ENCODE measurements around the gene ADAMTSL2. TPM values are rescaled to one million over a fixed set of nuclear protein-coding genes. Genes with fewer than 3 reads are reported as not detected.

Gene ADAMTSL2
- total RNA-seq, 4 donors from 2014 or later: 2.8 to 6.6 (median 3.2) TPM

- H3K27me3 ChIP-seq: peaks cover 0 to 56% (median 0%) of the 10 kb centered on the region in 4 donors
Observed at GRCh38 chr9:133598978-133599377, 64.5 kb downstream of the ADAMTSL2 start.

GRCh38 chr9:133599470-133600173 is 65.1 kb downstream of the ADAMTSL2 start:
- 93% methylated on average over 6 of the region's 6 CpGs for WGBS
- H3K9me3 ChIP-seq: peaks cover 0 to 31% (median 25%) of the 10 kb centered on the region in 4 donors
- TF ChIP-seq EP300 (IDR thresholded peaks at IDR 0.05): no peak
- TF ChIP-seq, protein P1, sequence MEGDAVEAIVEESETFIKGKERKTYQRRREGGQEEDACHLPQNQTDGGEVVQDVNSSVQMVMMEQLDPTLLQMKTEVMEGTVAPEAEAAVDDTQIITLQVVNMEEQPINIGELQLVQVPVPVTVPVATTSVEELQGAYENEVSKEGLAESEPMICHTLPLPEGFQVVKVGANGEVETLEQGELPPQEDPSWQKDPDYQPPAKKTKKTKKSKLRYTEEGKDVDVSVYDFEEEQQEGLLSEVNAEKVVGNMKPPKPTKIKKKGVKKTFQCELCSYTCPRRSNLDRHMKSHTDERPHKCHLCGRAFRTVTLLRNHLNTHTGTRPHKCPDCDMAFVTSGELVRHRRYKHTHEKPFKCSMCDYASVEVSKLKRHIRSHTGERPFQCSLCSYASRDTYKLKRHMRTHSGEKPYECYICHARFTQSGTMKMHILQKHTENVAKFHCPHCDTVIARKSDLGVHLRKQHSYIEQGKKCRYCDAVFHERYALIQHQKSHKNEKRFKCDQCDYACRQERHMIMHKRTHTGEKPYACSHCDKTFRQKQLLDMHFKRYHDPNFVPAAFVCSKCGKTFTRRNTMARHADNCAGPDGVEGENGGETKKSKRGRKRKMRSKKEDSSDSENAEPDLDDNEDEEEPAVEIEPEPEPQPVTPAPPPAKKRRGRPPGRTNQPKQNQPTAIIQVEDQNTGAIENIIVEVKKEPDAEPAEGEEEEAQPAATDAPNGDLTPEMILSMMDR (IDR thresholded peaks at IDR 0.05): no peak
- no peak for TF ChIP-seq POLR2A (IDR thresholded peaks at IDR 0.05; ENCODE audit: low read depth)
- no peak for TF ChIP-seq POLR2AphosphoS5 (IDR thresholded peaks at IDR 0.05)
- H3K27ac ChIP-seq (replicated peaks in 1 of 4): no peak overlapping the region
- no peak for DNase-seq (ENCODE audit: extremely low spot score)
- no peaks in the 10 kb centered on the region for H3K4me1 ChIP-seq
- H3K27me3 ChIP-seq: peaks cover 0 to 56% (median 0%) of the 10 kb centered on the region in 4 donors
- H3K4me3 ChIP-seq: no peak overlapping the region
- intact Hi-C loops (cut with DNase I): no loop called here
- H3K36me3 ChIP-seq: no peaks in the 10 kb centered on the region

More at GRCh38 chr9:133598978-133599377, 64.5 kb downstream of the ADAMTSL2 start:
- no peak overlapping the region for H3K4me3 ChIP-seq
- 76% methylated on average over 7 of the region's 7 CpGs for WGBS
- intact Hi-C loops (cut with DNase I): no loop called here
- no peak for TF ChIP-seq EP300 (IDR thresholded peaks at IDR 0.05)
- no peak overlapping the region for H3K27ac ChIP-seq (replicated peaks in 1 of 4)
- H3K9me3 ChIP-seq: peaks cover 0 to 31% (median 25%) of the 10 kb centered on the region in 4 donors
- no peaks in the 10 kb centered on the region for H3K36me3 ChIP-seq
- no peak for DNase-seq (ENCODE audit: extremely low spot score)
- no peaks in the 10 kb centered on the region for H3K4me1 ChIP-seq

GRCh38 chr9:133600739-133601138 is 66.2 kb downstream of the ADAMTSL2 start:
- intact Hi-C loops (cut with DNase I): no loop called here
- H3K27me3 ChIP-seq: peaks cover 0 to 56% (median under 1%) of the 10 kb centered on the region in 4 donors
- no peak for DNase-seq (ENCODE audit: extremely low spot score)
- no peaks in the 10 kb centered on the region for H3K4me1 ChIP-seq
- WGBS: 58% methylated on average over 7 of the region's 7 CpGs
- H3K9me3 ChIP-seq: peaks cover 0 to 31% (median 25%) of the 10 kb centered on the region in 4 donors
- H3K36me3 ChIP-seq: no peaks in the 10 kb centered on the region
- H3K27ac ChIP-seq (replicated peaks in 1 of 4): no peak overlapping the region
- no peak overlapping the region for H3K4me3 ChIP-seq
- TF ChIP-seq, protein P1 (IDR thresholded peaks at IDR 0.05): no peak
- TF ChIP-seq EP300 (IDR thresholded peaks at IDR 0.05) (no peak), POLR2AphosphoS5 (IDR thresholded peaks at IDR 0.05) (no peak), POLR2A (IDR thresholded peaks at IDR 0.05; ENCODE audit: low read depth) (no peak)

- peaks cover 0 to 64% (median 4%) of the 10 kb centered on the region in 4 donors for H3K27me3 ChIP-seq
- peaks cover 0 to 23% (median 19%) of the 10 kb centered on the region in 4 donors for H3K9me3 ChIP-seq
- intact Hi-C loops (cut with DNase I): no loop called here
- no peak overlapping the region for H3K4me3 ChIP-seq
- WGBS: 79% methylated on average over 4 of the region's 10 CpGs
- H3K36me3 ChIP-seq: no peaks in the 10 kb centered on the region
- no peaks in the 10 kb centered on the region for H3K4me1 ChIP-seq
- TF ChIP-seq EP300 (IDR thresholded peaks at IDR 0.05) (no peak), POLR2A (IDR thresholded peaks at IDR 0.05; ENCODE audit: low read depth) (no peak), POLR2AphosphoS5 (IDR thresholded peaks at IDR 0.05) (no peak)
- H3K27ac ChIP-seq (replicated peaks in 1 of 4): no peak overlapping the region
- no peak for DNase-seq (ENCODE audit: extremely low spot score)
Observed at GRCh38 chr9:133601746-133602145, 67.2 kb downstream of the ADAMTSL2 start.

- intact Hi-C loops (cut with DNase I): no loop called here
Observed at GRCh38 chr9:133602277-133602676, 67.8 kb downstream of the ADAMTSL2 start.

DNA sequence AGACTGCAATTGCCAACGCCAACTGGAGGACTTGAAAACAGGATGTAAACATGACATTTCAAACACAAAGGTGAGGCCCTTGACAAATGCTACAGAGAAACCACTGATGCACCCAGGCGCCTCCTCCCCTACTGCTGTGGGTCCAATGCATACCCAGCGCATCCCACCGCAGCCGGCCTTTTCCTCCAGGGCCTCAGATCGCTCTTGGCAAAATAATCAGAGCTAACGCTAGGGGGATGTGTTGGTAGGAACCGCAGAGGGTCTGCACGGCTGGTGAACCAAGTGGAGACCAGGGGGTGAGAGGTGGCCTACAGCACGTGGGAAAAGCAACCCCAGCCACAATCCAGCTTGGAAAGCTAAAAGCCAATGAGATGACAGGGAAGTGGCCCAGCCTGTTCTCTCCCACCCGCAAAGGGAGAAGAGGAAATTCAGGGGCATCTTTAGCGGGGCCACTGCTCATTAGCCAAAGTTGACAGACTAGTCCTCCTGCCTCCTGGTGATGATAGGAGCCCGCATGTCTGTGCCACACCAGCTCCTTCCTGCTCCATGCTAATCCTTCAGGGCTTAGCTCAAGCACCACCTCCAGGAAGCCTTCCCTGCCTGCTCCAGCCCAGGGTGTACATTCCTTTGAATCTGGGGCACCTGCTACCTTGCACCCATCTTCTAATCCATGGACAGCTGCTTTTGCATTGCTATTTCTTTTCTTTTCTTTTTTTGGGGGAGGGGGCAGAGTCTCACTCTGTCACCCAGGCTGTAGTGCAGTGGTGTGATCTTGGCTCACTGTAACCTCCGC is 68.8 kb downstream of the ADAMTSL2 start:
- Histone ChIP-seq H3K27me3 (peaks cover 0 to 79% (median 12%) of the 10 kb centered on the region in 4 donors), H3K36me3 (no peaks in the 10 kb centered on the region)
- intact Hi-C loops (cut with DNase I): no loop called here

More at GRCh38 chr9:133602277-133602676, 67.8 kb downstream of the ADAMTSL2 start:
- Histone ChIP-seq H3K4me3 (no peak overlapping the region), H3K9me3 (peaks cover 0 to 18% (median 14%) of the 10 kb centered on the region in 4 donors), H3K36me3 (no peaks in the 10 kb centered on the region), H3K4me1 (no peaks in the 10 kb centered on the region), H3K27ac (replicated peaks in 1 of 4) (no peak overlapping the region), H3K27me3 (peaks cover 0 to 69% (median 6%) of the 10 kb centered on the region in 4 donors)
- no peak for DNase-seq (ENCODE audit: extremely low spot score)
- 47% methylated on average over 10 of the region's 10 CpGs for WGBS
- TF ChIP-seq EP300 (IDR thresholded peaks at IDR 0.05): no peak

More for the DNA sequence above, 68.8 kb downstream of the ADAMTSL2 start:
- Histone ChIP-seq H3K27ac (replicated peaks in 1 of 4) (no peak overlapping the region), H3K4me1 (no peaks in the 10 kb centered on the region), H3K9me3 (peaks cover 0 to 7% (median 3%) of the 10 kb centered on the region in 4 donors), H3K4me3 (no peak overlapping the region)
- 42% methylated on average over 14 of the region's 14 CpGs for WGBS
- TF ChIP-seq EP300 (IDR thresholded peaks at IDR 0.05) (no peak), POLR2AphosphoS5 (IDR thresholded peaks at IDR 0.05) (no peak), POLR2A (IDR thresholded peaks at IDR 0.05; ENCODE audit: low read depth) (no peak)
- TF ChIP-seq, protein P1 (IDR thresholded peaks at IDR 0.05): no peak
- no peak for DNase-seq (ENCODE audit: extremely low spot score)
